Measurements from ENCODE around the gene POLD2.

- no peak for TF ChIP-seq POLR2A (IDR thresholded peaks at IDR 0.05)
- no peak for TF ChIP-seq CTCF (IDR thresholded peaks at IDR 0.05)
Observed at GRCh38 chr7:44101303-44101965, 21.9 kb downstream of the POLD2 start.

All from suprapubic skin (tissue), 3 donors.